NCI-H1092 (cell line): Measurements from ENCODE around the gene ASB5.

Source experiments
- DNase-seq: peaks from one replicate; lab custom pipeline; 2025; lab: John Stamatoyannopoulos, UW

Gene ASB5

DNA sequence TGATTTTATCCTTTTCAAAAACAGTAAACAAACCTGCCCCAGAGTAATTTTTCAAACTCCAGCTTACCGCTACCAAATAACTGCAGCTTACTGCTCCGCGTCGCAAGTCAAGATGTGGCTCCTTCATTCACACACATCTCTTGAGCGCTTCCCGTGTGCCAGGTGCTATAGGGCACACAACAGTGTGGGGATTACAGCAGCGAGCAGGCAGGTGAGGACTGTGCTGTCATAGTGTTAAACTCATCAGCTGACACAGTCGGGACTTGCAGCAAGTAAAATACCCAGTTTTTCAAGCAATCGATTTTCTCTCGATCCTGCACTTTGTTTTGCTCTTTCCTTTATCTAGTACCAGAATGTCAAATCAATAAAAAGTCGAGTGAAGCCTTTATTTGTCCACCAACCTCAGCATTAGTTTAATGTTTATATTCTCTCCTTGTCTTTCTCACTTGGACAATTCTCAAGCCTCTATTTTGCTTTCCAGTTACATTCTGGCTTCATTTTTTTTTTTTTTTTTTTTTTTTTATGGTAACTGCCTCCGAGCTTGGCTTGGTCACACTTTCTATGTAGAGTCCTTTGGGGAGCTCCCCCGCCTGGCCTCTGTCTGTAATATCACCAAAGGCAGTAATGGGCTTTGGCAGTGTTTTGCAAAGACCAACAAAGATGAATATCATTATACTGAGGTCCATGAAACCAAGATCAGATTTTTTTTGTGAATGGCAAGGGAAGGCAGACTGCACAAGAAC lies 8.3 kb upstream of the ASB5 start:
- peak; percentile 57 for DNase-seq

DNA sequence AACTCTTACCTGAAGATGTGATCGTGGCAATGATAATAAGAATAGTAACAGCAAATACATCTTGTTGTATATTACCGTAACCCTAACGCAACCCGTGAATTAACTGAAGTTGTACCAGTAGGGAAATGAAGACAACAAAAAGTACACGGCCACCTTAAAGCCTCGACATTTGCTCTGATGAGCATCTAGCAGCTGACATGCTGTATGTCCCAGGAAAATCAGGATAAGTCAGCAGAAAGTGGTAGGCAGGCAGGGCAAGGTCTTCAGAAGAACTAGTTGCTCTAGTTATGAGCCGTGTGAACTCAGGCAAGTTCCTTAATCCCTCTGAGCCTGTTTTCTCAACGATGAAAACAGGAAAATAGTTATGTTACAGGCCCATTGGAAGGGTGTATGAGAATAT lies 7.7 kb upstream of the ASB5 start:
- DNase-seq = no peak

DNA sequence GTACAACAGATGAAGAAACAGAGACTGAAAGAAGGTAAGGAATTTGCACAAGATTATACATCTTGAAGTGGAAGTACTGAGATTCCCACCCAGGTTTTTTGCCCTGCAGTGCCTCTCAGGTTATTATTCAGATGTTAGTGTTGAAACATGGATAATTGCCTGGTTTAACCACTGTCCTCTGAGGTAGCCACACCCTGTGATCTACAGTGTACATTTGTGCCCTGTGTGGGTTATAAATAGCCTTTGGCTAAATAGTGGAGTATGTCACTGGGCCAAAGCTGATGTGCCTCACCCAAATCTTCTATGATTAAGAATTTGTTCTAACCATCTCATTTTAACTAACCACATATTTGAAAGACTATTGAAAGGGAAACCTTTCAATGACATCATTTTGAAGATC lies 5.4 kb upstream of the ASB5 start:
- no peak for DNase-seq

DNA sequence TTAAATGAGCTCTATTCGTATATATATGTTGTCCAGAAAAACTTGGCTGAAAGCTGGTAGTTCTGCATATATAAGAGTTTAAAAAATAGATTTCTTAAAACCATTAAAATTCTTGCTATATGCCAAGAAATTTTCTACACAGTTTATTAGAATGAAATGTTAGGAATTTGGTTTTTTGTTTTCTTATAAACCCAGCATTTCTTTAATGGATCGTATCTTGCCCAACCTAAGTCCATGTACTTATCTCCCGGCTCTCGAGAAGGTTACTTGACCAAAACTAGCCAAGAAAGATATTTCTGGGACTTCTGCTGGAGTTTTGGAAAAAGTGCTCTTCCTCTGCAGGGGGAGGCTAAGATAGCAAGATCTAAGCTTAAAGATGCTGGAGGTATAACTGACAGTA lies 4.7 kb upstream of the ASB5 start:
- no peak for DNase-seq

DNA sequence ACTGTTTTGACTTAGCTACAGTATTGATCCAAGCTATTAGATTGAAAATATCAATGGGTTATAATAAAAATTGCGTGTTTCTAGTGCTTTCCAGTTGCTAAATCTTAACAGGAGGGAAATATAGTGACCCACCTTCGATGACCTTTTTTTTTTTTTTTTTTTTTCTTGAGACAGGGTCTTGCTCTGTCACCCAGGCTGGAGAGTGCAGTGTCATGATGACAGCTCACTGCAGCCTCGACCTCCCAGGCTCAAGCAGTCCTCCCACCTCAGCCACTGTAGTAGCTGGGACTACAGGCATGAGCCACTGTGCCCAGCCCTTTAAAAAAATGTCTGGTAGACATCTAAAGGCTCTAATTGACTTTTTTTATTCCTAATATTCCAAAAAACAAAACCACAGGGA lies 3.8 kb upstream of the ASB5 start:
- no peak for DNase-seq

DNA sequence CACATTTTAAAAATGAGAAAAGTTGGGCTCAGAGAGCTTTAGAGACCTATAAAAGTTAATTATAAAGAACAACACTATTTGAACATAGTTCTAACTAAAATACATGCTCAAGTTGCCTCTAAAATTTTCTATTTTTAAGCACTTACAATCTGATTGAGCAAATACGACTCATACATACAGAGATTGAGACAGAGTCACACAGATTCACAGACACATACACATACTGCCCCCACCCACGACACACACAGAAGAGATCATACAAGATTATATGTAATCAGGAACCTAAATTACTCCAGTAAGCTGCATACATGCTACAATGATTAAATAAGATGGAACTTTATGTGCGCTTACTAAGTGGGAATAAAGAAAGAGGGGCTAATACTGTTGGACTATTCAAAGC lies 2.7 kb upstream of the ASB5 start:
- no peak for DNase-seq

DNA sequence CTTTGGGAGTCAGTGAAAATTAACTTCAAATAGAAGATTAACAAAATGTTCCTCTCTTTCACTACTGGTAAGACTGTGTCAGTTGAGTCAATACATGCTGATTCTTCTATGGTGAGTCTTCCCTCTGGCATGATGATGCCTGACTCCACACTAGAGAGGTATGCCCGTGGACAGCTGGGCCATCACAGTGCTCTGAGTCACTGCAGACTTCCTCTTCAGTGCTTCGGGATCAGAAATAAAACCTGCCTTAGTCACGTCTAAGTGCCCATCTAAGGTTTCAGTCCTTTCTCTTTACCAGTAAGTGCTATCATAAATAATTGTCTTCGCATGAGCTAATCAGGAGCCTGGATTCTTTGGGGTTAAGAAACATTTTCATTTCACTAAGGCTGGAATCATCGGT lies 1.6 kb upstream of the ASB5 start:
- no peak for DNase-seq

DNA sequence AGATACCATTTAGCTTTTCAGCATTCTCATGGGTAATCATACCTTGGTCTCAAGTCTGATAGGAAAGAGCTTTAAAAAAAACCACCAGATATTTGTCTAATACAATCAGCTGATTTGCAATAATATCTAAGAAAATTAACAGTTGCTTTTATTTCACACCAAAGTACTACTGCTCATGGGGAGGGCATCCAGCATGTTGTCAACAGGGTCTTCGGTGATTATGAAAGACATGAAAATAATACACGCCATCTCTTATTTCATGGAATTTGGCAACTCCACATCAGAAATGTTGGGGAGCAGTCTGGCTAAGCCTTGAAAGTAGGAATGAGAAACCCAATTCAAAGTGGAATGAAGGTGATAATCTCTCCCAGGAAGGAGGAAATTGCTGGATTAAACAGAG lies 3.0 kb downstream of the ASB5 start:
- no peak for DNase-seq

DNA sequence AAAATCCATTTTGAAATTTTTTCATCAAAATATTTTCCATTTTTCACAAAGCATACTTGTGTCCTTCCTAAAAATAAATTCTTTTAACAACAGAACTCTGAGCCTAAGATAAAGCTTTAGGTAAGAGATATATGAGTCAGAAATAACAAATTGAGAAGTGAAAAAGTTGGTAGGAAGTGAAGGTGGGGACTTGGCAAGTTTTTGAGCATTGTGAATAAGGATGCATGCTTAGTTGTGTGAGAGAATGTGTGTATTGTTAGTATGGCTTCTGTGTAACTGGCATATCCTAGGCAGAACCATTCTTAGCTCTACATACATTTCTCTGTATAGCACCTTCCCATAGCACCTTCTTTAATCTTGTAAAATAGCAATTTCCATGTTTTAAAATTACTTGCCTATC lies 6.8 kb downstream of the ASB5 start:
- DNase-seq = no peak

DNA sequence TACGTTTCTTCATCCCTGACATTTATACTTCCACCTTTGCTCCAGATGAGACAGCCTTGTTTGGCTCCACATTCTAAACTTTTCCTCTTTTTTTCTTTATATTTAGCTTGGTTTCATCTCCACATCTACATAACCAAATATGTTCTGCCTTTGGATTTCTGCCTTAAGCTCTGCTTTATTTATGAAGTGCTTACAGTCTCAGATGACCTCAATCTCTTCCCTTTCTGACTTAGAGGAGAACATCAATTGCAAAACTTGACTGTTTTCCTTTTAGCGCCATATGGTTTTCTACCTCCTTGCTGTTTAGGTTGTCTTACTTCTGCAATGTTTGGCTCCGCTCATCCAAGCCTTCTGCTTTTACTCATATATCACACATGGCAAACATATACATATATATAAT lies 7.5 kb downstream of the ASB5 start:
- no peak for DNase-seq

DNA sequence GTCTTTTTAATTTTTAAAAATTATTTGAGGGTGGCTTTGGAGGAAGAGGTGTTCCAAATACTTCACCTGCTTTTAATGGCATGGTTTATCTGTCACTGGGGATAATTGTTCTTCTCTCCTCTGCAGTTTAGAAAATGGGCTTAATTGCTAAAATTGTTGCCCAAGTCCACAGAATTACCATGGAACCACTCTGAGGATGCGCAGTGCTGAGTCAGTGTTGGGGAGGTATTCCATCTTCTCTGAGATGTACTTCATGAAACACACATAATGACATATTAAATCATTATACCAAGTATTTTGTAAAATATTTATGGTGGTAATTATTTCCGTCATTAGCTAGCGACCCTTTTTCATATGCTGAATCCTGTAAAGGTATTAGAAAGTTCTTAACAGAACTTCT lies 8.0 kb downstream of the ASB5 start:
- DNase-seq = no peak

DNA sequence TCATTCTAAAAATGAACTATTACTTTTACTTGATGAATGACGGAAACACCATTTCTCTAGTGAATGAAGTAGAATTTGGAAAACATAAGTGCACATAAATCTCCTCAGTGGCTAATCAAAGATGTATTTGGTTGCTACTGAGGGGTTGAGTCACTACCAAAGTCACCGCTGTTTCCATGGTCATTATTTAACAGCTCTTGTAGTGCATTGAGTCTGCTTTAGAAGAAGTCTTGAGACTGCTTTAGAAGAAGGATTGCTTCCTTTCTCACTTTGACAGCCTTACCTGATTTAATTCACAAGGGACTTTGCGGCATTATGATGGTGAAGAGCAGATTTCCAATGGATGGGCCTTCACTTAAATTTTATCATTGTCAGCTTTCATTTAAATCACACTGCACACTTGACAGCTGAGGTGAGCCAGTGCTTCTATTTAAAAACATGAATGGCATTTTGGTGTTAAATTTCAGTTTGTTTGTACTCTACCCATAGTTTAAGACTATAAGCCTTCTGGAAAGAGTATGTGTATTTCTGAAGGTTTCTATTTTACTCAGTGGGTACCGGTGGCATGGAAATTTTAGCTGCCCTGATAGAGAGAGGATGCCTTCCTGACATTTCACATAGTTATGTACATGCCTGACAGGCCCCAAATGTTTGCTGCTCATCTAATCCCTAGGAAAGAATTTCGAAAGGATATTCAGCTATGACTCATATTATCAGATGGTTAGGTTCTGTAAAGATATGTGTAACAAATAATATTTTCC lies 9.5 kb downstream of the ASB5 start:
- DNase-seq = no peak

DNA sequence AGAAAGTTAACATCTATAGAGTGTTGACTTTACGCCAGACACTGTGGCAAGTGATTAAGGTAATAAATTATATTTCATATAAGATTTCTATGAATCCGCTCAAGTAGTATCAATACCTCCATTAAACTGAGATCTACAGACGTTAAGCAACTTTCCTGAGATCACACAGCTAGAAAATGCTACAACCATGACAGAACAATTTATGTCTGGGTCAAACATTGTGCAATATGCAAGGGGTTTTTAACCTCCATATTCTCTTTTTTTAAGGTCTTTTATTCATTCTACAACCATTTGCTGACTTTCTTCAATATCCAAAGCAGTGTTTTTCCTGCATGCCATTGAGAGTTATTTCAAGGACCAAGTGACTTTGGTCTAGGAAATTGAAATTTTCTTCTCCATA lies 10.9 kb downstream of the ASB5 start:
- DNase-seq = no peak

DNA sequence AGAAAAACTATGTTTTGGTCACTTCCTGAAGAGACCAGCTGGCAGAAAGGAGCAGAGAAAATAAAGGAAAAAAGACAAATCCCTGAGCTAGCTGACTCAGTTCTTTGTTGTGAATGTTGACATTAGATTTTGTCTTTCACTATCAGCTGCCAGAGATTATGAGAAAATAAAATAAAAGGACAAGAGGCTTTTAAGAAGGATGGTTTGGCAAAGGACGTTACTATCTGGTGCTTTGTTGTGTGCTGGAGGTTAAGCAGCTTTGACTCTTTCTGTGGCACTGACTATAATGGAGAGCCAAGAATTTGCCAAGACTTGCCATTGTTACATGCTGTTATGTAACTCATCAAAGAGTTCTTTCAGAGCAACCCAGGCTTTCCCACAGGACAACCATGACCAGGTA lies 12.1 kb downstream of the ASB5 start:
- DNase-seq = no peak

DNA sequence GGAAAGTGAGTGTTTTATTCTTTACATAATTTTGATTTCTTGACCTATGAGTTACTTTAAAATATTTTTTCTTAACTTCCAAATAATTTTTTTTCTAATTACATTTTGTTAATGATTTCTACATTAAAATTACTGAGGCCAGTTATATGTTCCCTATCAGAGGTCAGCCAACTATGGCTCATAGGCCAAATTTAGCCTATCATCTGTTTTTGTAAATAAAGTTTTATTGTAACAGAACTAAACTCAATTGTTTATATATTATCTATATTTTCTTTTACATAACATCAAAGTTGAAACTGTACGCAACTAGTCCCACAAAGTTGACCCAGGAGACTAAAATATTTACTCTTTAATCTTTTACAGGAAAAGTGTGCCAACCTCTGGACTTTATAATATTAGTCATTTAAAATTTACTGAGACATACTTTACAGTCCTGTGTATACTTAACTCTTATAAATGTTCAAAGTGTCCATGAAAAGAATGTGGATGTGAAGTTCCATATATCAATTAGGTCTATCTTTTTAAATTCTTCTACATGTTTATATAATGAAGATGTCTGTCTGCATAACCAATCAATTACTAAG lies 26.2 kb downstream of the ASB5 start:
- no peak for DNase-seq

DNA sequence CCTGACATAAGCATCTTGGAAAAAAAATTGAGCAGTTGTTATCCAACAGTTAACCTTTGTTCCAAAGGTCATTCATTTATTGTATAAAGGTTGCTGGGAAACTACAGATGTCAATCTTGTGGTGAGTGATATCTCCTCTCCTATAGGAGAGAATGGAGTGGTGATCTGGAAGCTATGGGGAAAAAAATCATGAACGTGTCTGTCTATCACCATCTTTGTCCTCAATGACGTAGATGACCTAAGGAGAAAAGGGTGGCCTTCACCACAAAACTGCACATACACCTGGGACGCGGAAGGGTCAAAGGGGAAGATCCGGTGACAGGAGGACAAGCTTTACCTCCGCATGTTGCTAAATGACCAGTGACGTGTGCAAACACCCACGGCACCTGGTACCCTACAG lies 27.3 kb downstream of the ASB5 start:
- DNase-seq = no peak

DNA sequence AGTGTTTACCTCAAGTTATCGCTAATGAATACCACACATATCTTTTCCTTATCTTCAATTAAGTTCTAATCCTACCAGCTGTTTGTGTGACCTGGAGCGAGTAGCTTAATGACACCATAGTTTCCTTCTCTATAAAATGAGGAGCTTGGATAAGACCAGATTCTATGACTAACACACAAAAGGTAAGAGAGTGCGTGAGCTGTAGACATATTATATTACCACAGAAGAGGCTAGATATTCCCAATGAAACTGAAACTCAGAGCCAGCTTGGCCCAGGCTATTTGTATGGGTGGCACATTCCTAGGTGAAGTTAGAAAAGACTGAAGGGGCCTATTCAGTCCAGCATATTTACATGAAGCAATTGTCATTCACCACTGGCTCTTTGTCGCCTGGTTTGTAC lies 30.2 kb downstream of the ASB5 start:
- DNase-seq = no peak

DNA sequence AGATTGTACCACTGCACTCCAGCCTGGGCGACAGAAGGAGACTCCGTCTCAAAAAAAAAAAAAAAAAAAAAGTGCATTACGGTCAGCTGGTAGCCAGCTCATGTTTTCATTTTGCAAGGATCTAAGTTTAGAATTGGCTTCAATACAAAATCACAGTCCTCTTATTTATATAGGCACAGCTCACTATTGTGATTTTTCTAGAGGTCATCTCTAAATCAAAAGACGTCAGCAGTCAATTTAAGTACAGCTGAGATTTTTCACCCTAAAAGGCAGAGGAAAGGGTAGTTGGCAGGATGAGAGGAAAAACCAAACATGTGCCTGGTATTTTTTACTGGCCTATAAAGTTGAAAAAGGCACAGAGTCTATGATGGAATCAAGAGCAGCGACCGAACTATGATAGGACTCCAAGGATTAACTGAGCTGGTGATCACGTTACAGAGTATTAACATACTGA lies 30.8 kb downstream of the ASB5 start:
- DNase-seq = no peak

DNA sequence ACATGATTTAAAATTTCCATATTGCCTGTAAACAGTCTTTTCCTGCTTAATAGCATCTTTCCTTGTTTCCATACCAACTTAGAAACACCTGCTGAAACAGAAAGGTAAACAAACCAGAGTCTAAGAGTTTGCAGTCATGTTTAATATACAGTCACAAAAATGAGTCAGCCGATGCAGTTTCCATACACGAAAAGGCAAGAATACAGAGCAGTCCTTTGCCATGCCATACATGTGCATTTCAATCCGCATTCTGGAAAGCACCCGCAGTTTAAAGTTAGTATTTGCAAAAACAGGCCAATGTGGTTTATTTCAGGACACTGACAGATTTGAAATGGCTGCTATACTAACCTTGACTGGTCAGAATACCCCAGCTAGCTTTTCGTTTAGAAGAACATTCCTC lies 32.1 kb downstream of the ASB5 start:
- DNase-seq = no peak

DNA sequence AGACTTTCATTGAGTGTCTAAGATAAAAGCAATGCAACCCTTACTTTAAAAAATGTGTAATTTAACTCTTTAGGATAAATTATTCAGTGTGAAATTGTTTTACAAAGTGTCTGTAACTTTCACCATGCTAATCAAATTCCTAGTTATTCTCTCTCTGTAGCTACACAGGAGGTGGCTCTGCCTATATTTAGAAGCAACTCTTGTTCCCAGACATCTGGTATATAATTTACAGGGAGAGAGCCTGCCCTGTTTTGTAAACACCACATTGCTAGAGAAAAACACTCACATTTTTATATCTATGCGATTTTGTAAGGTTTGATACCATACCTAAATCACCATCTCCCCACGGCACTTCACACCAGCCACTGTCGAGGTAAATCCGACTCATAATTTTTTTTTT lies 38.2 kb downstream of the ASB5 start:
- DNase-seq = no peak

DNA sequence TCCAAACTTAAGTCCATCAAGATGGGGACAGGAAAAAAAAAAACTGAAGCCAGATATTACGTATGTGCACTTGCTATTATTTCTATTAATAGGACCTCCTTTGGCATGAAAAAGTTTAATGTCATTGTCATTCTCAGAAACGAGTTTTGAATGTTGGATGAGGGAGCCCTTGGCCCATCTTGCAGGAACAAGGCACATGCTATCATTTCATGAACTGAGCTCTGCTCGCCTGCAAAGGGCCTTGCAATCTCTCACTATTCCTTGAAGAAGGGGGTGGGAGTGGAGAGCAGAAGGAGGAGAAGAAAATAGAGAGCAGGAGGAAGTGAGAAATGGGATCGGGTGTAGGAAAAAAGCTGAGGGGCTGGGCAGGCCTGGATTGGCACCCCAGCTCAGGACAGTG lies 39.4 kb downstream of the ASB5 start:
- no peak for DNase-seq

DNA sequence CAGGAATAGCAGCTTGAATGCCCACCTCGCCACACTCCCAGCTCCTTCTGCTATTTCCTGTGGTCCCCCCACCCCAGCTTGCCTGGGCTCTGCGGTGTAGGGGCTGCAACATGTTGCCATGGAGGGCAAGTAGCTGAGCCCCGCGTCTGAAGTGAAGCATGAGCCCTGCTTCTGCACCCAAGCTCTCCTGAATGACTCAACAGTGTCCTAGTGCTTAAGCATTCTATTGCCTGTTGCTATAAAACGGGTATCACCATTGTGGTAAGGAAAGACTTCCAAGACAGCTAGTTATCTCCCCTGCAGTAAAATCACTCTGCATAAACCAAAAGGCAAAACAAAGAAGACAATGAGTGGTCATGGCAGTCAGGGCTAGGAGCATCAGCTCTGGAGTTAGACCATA lies 42.3 kb downstream of the ASB5 start:
- DNase-seq = no peak

DNA sequence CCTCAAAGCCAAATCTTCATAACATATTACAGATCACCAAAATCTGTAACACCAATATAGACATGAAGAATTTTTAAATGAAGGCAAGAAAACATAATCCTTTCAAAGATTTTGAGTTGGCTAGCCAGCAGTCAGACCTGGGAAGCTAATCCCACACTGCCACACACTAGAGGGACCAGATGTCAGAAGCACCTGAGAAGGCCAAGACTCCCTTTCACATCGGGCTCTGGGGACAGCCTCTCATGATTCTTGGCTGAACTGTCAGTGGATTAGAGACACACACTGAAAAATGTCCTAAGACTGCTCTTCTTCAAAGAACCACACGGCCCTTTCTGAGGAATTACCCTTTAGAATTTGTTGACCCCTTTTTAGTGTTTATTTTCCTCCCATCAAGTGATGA lies 45.5 kb downstream of the ASB5 start:
- no peak for DNase-seq

DNA sequence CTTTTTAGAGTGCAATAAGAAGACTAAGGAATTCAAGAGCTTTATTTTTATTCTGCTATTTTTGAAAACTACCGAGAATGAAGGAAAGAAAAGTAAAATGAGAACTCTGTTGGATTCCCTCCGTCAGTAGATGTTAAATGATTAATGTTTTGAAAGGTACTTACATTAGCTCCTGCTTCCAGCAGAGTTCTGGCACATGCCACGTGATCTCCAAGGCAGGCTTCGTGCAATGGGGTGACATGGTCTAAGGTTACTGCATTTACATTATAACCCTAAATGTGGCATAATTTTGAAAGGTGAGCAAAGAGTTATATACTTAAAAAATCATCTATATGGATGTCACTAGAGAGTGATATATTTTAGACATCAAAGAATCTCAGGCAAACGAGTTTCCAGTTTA lies 46.9 kb downstream of the ASB5 start:
- DNase-seq = no peak
